IMR-90 (cell line): ENCODE data around the gene AGK. TPM values are rescaled to one million over a fixed set of nuclear protein-coding genes. Genes with fewer than 3 reads are reported as not detected.

Experiments used
- ATAC-seq: fragments of 200-7000 bp; cut with Tn5 transposase; 2 replicates; pipeline ENCODE4 v1.9.1; 2020; ENCODE audit warnings: low read depth, mild to moderate bottlenecking, moderate library complexity
- BruUV-seq: library from RNA; stranded (reverse); fragments of 400-500 nt; replicated peaks from 2 replicates; lab custom pipeline; 2021; lab: Mats Ljungman, UMichigan
- CTCF ChIA-PET: fragments of 300-600 bp; formaldehyde crosslinking; extraction: SDS; loops from one replicate; lab custom pipeline; 2021; ENCODE audit warnings: antibody characterized with exemption; lab: Yijun Ruan, JAX
- POLR2A ChIA-PET: fragments of 300-600 bp; sonication (Branson Sonifier 250); formaldehyde crosslinking; loops from one replicate; lab custom pipeline; 2022; ENCODE audit warnings: antibody characterized with exemption; ENCODE audit not compliant: unreplicated experiment; lab: Charles Lee
- DNase-seq: peaks from one replicate; pipeline ENCODE4 v3.0.0; 2013
- H2AFZ ChIP-seq: replicated peaks from 2 replicates; pipeline ENCODE3; 2013; ENCODE audit warnings: low read length, mild to moderate bottlenecking; ENCODE audit not compliant: poor library complexity
- H2AK5ac ChIP-seq: 2 replicates; pipeline ENCODE4 v1.6.1; 2013; ENCODE audit warnings: low read depth, low read length, inconsistent platforms
- H2AK9ac ChIP-seq: replicated peaks from 2 replicates; pipeline ENCODE3; 2013; ENCODE audit warnings: mild to moderate bottlenecking, low read depth, low read length, moderate library complexity; ENCODE audit not compliant: poor library complexity
- H2BK120ac ChIP-seq: 2 replicates; pipeline ENCODE4 v1.6.1; 2013; ENCODE audit warnings: low read depth, low read length, inconsistent platforms
- H2BK15ac ChIP-seq: 3 replicates; pipeline ENCODE4 v1.6.1; 2013; ENCODE audit warnings: low read depth, low read length, inconsistent platforms
- H2BK20ac ChIP-seq: 2 replicates; pipeline ENCODE4 v1.6.1; 2013; ENCODE audit warnings: low read depth, mild to moderate bottlenecking, inconsistent platforms, low read length, moderate library complexity
- H2BK5ac ChIP-seq: 2 replicates; pipeline ENCODE4 v1.6.1; 2013; ENCODE audit warnings: mild to moderate bottlenecking, low read depth, low read length, inconsistent platforms; ENCODE audit not compliant: poor library complexity, severe bottlenecking
- H3K14ac ChIP-seq: replicated peaks from 2 replicates; pipeline ENCODE4 v1.6.1; 2013; ENCODE audit warnings: low read depth, low read length, inconsistent platforms
- H3K18ac ChIP-seq: 2 replicates; pipeline ENCODE4 v1.6.1; 2013; ENCODE audit warnings: low read depth, low read length, control low read depth
- H3K23ac ChIP-seq: 2 replicates; pipeline ENCODE4 v1.6.1; 2013; ENCODE audit warnings: low read depth, low read length, inconsistent platforms
- H3K27ac ChIP-seq: 2 replicates; pipeline ENCODE4 v1.5.1; 2013; ENCODE audit warnings: mild to moderate bottlenecking, control low read depth, low read length; ENCODE audit not compliant: insufficient read depth
- H3K27me3 ChIP-seq: 2 replicates; pipeline ENCODE4 v1.6.1; 2013; ENCODE audit warnings: low read length; ENCODE audit not compliant: control insufficient read depth, insufficient read depth
- H3K36me3 ChIP-seq: 2 replicates; pipeline ENCODE4 v1.6.1; 2013; ENCODE audit warnings: low read length, mixed read lengths; ENCODE audit not compliant: control insufficient read depth, insufficient read depth
- H3K4ac ChIP-seq: 2 replicates; pipeline ENCODE4 v1.6.1; 2013; ENCODE audit warnings: low read depth, low read length, inconsistent platforms
- H3K4me1 ChIP-seq: 2 replicates; pipeline ENCODE4 v1.6.1; 2013; ENCODE audit warnings: low read length, mixed read lengths; ENCODE audit not compliant: control insufficient read depth, insufficient read depth
- H3K4me2 ChIP-seq: 2 replicates; pipeline ENCODE4 v1.6.1; 2013; ENCODE audit warnings: low read depth, mild to moderate bottlenecking, control low read depth, low read length, moderate library complexity
- H3K4me3 ChIP-seq: 2 replicates; pipeline ENCODE4 v1.5.1; 2013; ENCODE audit warnings: low read depth, mild to moderate bottlenecking, control low read depth, low read length, moderate library complexity; ENCODE audit not compliant: insufficient read depth
- H3K56ac ChIP-seq: 2 replicates; pipeline ENCODE4 v1.6.1; 2013; ENCODE audit warnings: low read length, inconsistent platforms; ENCODE audit not compliant: insufficient read depth; ENCODE audit errors: extremely low read depth
- H3K79me1 ChIP-seq, 2 experiments: 2 replicates each; pipeline ENCODE4 v1.6.1; 2013; ENCODE audit warnings: low read length in 2 of 2, inconsistent platforms in 1 of 2, low read depth in 1 of 2
- H3K9ac ChIP-seq: 2 replicates; pipeline ENCODE4 v1.6.1; 2013; ENCODE audit warnings: low read depth, low read length, control low read depth
- H3K9me1 ChIP-seq: 2 replicates; pipeline ENCODE4 v1.6.1; 2013; ENCODE audit warnings: low read length, inconsistent platforms; ENCODE audit not compliant: insufficient read depth
- H3K9me3 ChIP-seq: 2 replicates; pipeline ENCODE4 v1.6.1; 2013; ENCODE audit warnings: low read length; ENCODE audit not compliant: control insufficient read depth, insufficient read depth
- H4K20me1 ChIP-seq: 2 replicates; pipeline ENCODE4 v1.6.1; 2013; ENCODE audit warnings: low read length, inconsistent platforms; ENCODE audit not compliant: insufficient read depth
- H4K5ac ChIP-seq: 2 replicates; pipeline ENCODE4 v1.6.1; 2013; ENCODE audit warnings: mild to moderate bottlenecking, low read depth, low read length, control low read depth
- H4K8ac ChIP-seq, 2 experiments: 2 replicates each; pipeline ENCODE4 v1.6.1; 2013; ENCODE audit warnings: low read depth in 2 of 2, low read length in 2 of 2, control low read depth in 1 of 2, inconsistent platforms in 1 of 2
- H4K91ac ChIP-seq: 2 replicates; pipeline ENCODE4 v1.6.1; 2013; ENCODE audit warnings: low read depth, low read length, inconsistent platforms; ENCODE audit not compliant: insufficient read depth
- POLR2A ChIP-seq: IDR thresholded peaks from 2 replicates; pipeline ENCODE4 v1.6.1; 2012; ENCODE audit warnings: mild to moderate bottlenecking, low read depth, low read length
- dilution Hi-C: fragments of 300-500 bp; cut with HindIII; formaldehyde crosslinking; loops from one replicate; pipeline ENCODE4 v1.14.3; 2018; ENCODE audit warnings: low sequenced_read_pairs; ENCODE audit not compliant: unreplicated experiment
- in situ Hi-C: fragments of 300-500 bp; cut with MboI; formaldehyde crosslinking; loops from 3 replicates; pipeline ENCODE4 v1.14.3; 2019; ENCODE audit warnings: low sequenced_read_pairs, inconsistent platforms, mixed read lengths
- intact Hi-C: fragments of 100-400 bp; cut with micrococcal nuclease; formaldehyde crosslinking; loops from 2 replicates; pipeline ENCODE4 v1.10.0; 2022
- polyA plus RNA-seq, 3 experiments: library from polyadenylated mRNA; depleted of rRNA; stranded (reverse); fragments of >200 nt; gene quantifications; 2 replicates each; pipeline ENCODE4 v1.2.3, GENCODE V29; 2012; ENCODE audit warnings: low replicate concordance in 1 of 3
- total RNA-seq: library from RNA; depleted of rRNA; stranded (reverse); fragments of >200 nt; gene quantifications from 2 replicates; pipeline ENCODE4 v1.2.3, GENCODE V29; 2012

AGK gene
- total and polyA plus RNA-seq, 2 of the 4 experiments (the other 2 are of a cell fraction), result 35.5 to 37.3 TPM

DNA sequence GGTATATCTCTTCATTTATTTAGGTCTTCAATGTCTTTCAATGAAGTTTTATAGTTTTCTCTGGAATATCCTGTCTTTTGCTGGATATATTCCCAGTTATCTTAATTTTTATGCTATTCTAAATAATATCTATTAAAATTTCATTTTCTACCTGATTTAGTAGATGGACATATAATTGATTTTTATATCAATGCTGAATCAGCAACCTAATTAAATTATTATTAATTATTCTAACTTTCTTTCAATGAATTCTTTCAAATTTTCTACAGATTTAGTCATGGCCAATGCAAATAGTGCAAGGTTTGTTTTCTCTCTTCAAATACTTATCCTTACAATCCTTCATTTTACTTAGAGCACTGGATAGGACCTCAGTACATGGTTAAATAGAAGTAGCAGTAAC lies 94.0 kb downstream of the AGK start:
- Histone ChIP-seq H4K5ac (no peak overlapping the region), H3K79me1 (no peaks in the 10 kb centered on the region), H3K4me1 (no peaks in the 10 kb centered on the region), H3K14ac (no peak overlapping the region), H3K18ac (no peak overlapping the region), H3K9ac (no peak overlapping the region), H4K8ac (no peak overlapping the region), H2BK120ac (no peak overlapping the region), H3K23ac (no peak overlapping the region), H3K9me3 (no peaks in the 10 kb centered on the region), H3K4me2 (no peak overlapping the region), H2BK5ac (no peak overlapping the region), H2BK20ac (no peak overlapping the region), H3K4ac (no peak overlapping the region), H2AK9ac (no peak overlapping the region), H3K4me3 (no peak overlapping the region), H4K91ac (no peak overlapping the region), H3K56ac (no peak overlapping the region), H3K27me3 (no peaks in the 10 kb centered on the region), H3K27ac (no peak overlapping the region), H3K9me1 (no peaks in the 10 kb centered on the region), H2AK5ac (no peak overlapping the region), H3K36me3 (peaks cover 6% of the 10 kb centered on the region; the same call in 1 of the 2 replicates), H4K20me1 (no peaks in the 10 kb centered on the region), H2BK15ac (no peak overlapping the region), H2AFZ (no peak overlapping the region)
- no peak for DNase-seq
- intact Hi-C loops, result no loop called here
- no TSS peak for BruUV-seq
- dilution Hi-C loops, result no loop called here
- POLR2A ChIA-PET, result no interaction called here
- in situ Hi-C loops, result no loop called here
- CTCF ChIA-PET, result interaction anchor here (1.3 kb wide), 1 partner anchor 9 kb away, joined by 3 read pairs; no protein-coding TSS in a partner anchor
- TF ChIP-seq POLR2A, result no peak
- ATAC-seq, result no peak
